IPS-NIHi11 (cell line): ENCODE measurements around the gene ZNF500.

Experiments
- DNase-seq: peaks from one replicate; pipeline ENCODE4 v3.0.0; 2012; ENCODE audit warnings: mixed read lengths, low spot score

ZNF500 gene

GRCh38 chr16:4704491-4704890 is 62.5 kb downstream of the ZNF500 start:
- DNase-seq, result no peak

DNA sequence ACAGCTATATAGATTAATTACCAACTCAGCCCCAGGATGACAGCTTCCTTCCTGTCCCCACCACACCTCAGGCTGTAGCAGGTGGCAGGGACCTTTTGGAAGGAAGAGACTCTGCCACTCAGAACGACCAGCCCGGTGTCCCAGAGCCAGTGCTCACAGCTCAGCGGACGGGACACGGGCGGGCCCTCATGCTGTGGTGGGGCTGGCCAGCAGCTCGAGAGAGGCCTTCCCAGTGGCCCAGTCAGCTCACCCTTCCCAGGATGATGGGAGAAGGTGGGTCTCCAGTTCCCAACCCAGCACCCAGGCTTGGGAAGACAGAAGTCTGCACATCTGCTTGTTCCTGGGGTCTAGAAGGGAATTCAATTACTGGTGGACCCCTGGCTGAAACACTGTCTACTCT is 63.1 kb downstream of the ZNF500 start:
- DNase-seq, result peak; percentile 2

DNA sequence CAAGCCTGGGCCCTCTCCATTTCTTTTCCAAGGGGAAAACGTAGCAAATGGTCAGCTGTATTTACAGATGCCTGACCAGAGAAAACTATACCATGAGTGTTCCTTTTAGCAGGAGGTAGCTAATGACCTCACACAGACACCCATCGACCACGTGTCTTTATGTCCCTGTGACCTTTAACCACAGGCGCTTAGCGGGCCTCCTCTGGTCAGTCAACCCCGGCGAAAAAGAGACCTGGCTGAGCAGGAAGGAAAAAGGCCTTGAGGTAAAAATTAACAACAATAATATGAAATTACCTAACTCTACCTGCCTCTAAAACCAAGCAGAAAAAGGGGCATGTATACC is 64.5 kb downstream of the ZNF500 start:
- no peak for DNase-seq

GRCh38 chr16:4701791-4702465 is 65.0 kb downstream of the ZNF500 start:
- DNase-seq, result peak; percentile 2

- DNase-seq, result peak; percentile 4
These were observed 65.8 kb downstream of the ZNF500 start for GRCh38 chr16:4700997-4701743.

DNA sequence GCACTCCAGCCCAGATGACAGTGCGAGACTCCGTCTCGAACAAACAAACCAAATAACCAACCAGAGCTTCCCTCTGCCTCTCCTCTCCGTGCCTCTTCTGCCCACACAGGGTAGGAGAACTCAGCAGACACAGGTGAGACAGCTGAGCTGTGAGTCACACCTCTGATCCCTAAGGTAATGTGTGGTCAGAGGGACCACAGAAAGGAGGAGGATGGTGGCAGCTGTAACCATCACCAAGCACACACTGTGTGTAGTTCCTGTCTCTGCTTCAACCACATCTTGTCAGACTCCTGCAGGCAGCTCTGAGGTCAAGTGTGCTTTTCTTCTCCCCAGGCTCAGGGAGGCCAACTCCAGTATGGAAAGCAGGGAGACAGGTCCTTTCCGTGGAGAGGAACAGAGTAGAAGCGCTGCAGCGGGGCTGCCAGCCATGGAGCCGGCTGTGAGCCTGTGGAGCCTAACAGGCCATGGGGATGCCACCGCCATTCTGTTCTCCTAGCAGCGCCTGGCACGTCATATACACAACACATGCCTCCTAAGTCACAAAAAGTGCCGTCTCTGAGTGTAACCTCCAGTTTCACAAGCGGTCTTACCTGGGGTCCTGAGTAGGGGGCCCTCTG is 66.5 kb downstream of the ZNF500 start:
- DNase-seq, result peak; percentile 4

- DNase-seq, result peak; percentile 4
These were observed 67.9 kb downstream of the ZNF500 start for GRCh38 chr16:4699046-4699556.

- peak; percentile 16 for DNase-seq
These were observed 68.5 kb downstream of the ZNF500 start for GRCh38 chr16:4698321-4699045.
